ENCODE data around the gene KCNE4.

The KCNE4 gene

DNA sequence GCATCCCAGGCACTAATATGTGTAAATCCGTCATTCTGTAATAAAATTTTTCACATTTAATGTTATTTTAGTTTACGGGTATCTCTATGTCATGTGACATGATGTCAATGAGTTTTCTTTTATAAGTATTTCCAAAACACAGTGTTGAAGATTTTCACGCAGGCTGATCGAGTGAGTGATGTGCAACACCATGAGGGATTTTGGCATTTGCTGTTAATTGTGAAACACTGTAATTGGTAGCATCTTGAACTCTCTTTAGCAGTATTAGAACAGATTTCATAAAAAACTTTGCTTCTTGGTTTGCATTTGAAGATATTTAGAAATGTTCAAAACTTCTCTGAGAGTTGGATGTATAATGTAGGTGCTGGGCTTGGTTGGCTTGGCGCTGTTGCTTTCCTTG lies 35.5 kb downstream of the KCNE4 start:
- DNase-seq (ENCODE audit: low read depth): no peak

DNA sequence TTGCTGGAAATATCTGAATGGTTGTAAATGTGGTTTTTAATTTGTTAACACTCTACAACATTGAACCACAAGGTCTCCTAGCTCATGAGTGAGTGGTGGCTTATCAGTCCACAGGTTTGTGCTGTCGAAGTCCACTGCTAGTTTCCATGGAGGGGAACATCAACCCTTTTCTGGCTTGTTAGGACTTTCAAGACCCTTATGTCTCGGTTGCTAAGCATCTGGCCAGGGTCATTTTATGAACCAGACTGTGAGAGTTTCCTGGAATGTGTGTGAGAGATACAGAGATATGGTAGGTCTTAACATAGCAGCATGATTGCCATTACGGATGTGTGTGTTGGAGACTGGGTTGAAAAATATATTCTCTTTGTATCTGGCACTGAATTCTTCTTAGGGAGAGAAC lies 36.9 kb downstream of the KCNE4 start:
- DNase-seq (ENCODE audit: low read depth): no peak

DNA sequence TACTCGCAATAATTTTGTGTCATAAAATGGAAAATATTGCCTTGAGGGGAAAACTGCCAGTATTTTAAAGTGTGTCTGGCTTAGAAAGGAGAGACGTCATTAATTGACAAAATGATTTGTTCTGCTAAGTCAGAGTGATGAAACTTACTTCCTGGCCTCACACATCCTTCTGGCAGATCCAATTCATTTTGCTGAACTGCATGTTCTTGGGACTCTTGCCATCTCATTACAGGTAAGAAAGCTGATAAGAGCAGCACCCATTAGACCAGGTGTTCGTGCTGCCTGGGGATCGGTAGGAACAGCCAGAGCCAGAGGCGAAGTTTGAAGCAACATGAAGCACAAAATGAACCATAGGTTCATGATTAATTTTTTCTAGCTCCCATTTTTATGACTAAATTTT lies 38.0 kb downstream of the KCNE4 start:
- DNase-seq (ENCODE audit: low read depth): no peak

DNA sequence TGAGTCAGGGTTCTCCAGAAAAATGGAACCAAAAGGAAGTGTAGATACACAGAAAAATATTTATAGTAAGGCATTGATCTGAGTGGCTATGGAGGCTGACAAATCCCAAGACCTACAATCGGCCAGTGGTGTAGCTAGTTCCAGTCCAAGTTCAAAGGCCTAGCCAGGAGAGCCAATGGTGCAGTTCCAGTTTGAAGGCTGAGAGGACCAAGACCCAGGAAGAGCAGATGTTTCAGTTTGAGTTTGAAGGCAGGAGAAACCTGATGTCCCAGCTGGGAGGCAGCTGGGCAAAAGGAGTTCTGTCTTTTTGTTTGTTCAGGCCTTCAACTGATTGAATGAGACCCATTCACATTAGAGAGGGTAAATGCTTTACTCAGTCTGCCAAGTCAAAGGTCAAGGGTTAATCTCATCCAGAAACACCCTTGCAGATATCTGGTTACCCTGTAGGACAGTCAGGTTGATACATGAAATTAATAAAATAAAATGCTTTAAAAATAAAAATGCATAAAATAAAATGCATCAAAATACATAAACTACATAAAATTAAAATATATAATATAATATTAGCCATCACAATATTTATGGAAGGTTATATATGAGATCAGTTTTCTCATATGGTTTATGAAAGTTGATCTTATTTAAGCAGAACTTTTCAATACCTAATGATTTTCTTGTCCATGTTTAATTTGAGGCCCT lies 38.7 kb downstream of the KCNE4 start:
- DNase-seq (ENCODE audit: low read depth): no peak

DNA sequence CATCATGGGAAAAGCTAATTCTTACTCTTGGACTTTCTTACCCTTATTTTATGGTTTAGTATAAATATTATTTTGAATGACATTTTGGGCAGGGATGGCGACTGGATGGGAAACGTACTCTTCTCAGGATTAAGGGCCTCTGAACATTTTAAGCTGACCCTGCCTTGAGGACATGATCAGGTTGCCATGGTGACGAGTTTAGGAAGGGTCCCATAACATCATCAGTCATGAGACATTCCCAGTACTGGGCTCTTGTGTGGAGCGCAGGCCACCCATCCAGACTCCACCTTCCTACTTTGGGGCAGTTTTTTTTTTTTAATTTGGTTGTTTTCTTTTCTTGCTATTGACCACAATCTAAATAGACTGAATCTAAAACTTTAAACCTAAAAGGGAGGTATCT lies 40.7 kb downstream of the KCNE4 start:
- DNase-seq (ENCODE audit: low read depth): no peak

DNA sequence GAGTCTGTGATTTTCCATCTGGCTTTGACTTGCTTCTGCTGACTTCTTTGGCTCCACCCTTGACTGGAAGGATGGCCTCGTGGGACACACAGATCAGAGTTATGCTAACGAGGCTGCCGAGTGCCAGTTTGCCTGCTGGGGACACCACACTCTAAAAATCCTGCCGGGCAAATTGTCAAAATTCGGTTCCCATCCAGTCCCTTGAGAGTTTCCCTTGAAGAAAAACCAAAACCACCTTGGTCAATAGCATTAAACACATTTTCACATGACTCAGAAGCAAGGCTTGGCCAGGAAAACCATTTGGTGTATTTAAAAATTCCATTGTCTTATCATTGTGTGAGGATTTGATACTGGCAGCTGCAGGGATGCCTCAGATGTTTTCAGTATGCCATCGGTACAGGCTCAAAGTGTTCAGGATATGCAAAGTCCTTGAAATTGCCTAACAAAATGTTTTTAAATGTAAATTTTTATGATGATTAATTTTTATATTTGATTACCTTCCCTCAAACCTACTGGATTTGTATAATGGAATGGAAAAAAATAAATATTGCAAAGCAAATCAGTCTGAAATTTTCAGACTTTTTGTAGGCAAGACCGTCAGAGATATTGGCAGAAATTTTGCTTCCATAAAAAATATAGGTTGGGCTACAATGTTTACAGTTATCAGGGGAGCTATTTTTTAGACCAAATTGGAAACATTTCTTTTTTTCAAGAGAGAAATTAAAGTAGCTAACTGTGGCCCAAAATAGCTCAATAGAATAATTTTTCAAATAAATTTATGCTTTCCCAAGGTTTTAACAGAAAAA lies 41.6 kb downstream of the KCNE4 start:
- no peak for DNase-seq (ENCODE audit: low read depth)

DNA sequence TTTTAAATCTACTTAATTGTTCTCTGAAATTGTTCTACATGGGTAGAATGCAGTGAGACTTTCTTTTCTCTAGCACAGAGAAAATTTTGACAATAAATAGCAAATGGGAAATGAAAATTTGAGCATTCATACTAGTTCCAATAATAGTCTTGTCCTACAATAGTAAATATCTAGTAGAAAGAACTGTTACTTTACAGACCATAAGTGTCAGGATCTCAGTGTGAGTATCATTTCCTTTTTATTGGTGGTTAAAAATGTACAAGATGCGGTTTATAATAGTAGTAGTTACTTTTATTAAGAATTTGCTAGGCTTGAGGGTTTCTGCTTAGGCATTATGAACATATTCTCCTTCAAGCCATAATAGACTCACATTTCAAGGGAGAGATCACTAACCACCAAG lies 43.2 kb downstream of the KCNE4 start:
- DNase-seq (ENCODE audit: low read depth): no peak

DNA sequence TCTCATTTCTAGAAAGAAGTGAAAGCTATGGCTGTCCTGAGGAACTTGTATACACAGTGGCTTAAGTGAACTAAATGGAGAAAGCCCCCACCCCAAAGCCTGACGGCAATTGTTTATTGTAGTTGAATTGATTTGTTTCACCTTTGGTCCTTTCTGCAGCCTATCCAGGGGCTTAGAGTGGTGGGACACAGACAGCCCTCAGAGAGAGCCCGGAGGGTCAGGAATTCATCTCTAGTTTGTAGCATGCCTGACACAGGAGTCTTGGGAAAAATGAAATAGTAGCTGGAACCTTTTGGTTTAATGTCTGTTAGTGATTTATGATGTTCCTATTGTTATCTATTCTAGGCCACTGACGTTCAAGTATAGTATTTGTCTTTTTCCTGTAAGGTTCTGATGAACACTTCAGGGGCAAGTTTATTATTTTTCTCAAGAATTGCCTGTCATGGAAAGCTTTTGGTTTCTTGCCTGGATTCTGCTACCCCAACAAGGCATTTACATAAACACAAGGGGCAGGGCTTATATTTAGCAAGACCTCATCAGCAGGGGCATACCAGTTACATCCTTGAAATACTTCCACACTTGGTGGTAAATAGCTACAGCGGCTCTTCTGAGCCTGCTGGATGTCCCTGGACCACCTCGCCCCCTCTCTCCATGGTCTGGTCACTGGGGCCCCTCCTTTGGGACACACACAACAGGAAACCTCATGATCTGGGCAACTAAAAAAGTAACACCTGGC lies 44.4 kb downstream of the KCNE4 start:
- no peak for DNase-seq (ENCODE audit: low read depth)

DNA sequence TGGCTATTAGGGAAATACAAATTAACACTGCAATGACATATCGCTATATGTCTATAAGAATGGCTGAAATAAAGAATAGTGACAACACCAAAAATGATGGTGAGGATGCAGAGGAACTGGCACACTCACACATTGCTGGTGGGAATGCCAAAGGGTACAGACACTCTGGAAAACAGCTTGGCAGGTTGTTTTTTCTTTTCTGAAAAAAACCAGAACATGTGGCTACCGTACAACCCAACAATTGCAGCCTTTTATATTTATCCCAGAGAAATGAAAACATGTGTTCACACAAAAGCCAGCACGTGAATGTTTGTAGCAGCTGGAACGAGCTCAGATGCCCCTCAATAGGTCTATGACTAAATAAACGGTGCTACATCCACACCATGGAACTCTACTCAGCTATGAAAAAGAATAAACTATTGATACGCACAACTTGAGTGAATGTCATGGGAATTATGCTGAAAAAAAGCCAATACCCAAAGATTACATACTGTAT lies 45.9 kb downstream of the KCNE4 start:
- DNase-seq (ENCODE audit: low read depth): no peak

DNA sequence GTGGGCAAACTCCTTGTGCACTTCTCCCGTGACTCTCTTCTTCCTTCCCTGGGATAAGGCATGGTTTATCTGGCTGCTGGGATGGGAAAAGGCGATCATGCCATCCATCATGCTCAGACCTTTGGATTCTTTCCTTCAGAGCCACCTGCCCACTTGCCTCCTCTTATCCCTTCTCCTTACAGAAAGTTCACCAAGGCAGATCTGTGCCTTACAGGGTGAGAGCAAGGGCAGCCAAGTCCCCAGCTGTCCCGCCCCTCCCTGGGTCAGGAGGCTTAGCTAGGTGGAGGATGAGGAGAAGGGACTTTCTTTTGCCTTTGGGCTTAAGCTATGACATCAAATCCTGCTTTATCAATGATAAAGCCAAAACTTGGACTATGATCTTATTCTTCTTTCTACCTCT lies 47.6 kb downstream of the KCNE4 start:
- DNase-seq (ENCODE audit: low read depth): no peak

DNA sequence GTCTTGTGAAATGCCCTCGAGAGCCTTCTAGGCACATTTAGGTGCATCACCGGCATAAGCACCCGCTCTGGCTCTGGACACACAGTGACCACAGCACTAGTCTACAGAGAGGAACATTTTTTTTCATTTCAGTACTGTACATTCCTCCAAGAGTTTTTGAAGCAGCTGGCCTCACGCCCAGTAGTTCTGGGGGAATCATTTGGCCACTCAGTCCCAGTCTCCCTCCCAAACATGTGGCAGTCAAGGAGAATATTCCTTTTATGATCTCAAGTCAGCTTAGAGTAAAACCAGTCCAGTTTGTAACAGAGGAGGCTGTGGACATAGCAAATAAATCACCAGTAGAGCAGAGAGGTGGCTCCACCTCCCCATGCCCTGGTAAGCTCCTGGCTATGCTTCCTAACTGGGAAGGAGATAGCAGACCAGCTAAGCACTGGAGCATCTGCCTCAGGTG lies 48.1 kb downstream of the KCNE4 start:
- DNase-seq (ENCODE audit: low read depth): no peak

DNA sequence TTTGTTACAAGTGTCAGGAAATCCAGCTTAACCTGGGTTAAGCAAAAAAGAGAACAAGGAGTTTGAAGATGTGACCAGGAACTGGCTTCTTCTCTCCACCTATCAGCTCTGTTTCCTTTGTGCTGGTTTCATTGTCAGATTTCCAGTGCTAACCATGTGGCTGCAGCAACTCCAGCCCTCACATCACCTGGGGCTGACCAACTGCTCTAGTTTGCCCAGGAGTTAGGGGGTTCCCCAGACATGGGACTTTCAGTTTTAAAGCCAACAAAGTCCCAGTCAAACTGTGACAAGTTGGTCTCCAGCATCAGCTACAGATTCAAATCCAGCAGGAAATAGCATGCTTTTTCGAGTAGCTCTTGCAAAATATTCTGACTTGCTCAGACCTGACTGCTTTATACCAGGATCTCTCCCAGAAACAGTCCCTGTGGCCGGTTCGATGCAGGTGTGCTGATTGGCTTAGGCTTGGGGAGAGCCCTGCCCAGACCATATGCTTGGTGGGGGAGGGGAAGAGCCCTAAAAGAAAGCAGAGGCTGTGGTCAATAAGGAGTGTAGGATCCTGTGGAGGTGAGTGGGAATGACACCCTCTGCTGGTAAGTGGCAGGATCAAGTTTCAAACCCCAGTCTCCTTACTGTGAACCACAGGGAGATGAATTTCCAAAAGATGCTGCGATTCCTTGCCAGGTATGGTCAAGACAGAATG lies 49.5 kb downstream of the KCNE4 start:
- no peak for DNase-seq (ENCODE audit: low read depth)

DNA sequence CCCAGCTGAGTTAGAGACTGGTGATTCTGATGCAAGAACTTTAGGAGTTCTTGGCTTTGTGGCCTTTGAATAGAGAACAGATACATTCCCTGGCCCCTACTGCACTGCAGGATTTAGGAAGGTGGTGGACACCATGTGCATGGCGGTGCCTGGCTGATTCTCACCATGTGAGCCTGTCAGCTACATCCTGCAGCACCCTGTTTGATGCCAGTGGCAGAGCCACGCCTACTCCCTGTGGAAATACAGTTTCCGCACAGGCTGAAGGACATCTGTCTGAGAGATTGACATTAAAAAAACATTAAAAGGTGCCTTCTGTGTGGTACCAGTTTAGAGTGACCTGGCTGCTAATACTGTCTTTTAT lies 50.0 kb downstream of the KCNE4 start:
- DNase-seq (ENCODE audit: low read depth): no peak

DNA sequence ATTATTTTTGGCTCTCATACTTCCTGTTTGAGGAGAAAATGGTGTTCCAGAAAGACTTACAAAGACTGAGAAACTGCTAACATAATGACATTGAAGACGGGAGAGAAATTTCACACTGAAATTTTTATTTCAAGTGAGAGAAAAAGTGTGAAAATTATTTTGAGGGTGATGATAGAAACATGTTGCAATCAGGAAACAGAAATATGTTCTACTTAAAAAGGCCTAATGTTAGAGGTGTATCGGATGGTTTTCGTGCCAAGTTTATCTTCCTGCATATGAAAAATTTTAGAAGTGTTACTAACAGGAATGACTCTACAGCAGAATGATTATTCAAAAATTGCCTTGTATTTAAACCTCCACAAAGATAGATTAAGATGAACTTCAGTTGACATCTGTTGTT lies 50.5 kb downstream of the KCNE4 start:
- no peak for DNase-seq (ENCODE audit: low read depth)

DNA sequence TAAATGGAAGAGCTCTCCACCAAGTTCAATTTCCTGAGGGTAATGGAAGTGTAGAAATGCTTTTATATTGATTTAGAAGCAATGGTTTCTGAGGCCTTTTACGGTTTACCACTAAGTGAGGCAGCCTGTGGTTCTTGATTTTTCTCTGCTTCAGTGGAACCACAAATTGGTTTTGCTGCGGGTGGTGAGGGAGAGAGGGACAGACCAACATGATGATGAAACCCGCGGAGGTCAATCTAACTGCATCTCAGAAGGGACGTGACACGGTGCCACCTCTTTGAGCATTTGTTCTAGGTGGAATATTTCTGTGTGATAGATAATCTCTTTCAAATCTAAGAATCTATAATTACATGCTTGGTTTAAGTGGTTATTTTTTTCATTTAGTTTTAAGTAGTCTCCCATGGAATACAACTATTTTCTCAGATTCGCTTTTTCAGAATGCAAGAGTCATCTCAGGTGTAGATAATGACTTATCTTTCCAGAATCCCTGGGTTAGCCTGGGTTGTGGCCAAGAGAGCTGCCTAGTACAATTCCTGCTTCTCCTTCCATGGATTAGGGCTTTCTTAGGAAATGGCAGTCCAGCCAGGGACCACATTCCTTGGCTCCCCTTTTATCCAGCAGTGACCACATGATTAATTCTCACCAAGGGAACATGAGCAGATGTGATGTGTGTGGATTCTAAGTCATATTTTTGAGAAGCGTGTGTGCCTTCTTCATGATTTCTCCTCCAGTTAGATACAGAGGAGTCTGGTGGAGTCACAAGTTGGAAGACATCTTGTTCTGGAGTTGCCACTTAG lies 52.5 kb downstream of the KCNE4 start:
- DNase-seq (ENCODE audit: low read depth): no peak
